Sigmoid colon (tissue), 7 donors: ENCODE data around the gene RFX3. TPM values are rescaled to one million over a fixed set of nuclear protein-coding genes. Genes with fewer than 3 reads are reported as not detected.

Experiments used
- DNase-seq: peaks from one replicate; pipeline ENCODE4 v3.0.0-alpha.2; 2019
- H3K27ac ChIP-seq, 4 donors: fragments of 200-600 bp; sonication (generic); one replicate each; pipeline ENCODE4 v1.5.1; 2016 to 2019; ENCODE audit warnings: mild to moderate bottlenecking in 1 of 4
- H3K27me3 ChIP-seq, 3 donors: fragments of 200-600 bp; sonication (generic); one replicate each; pipeline ENCODE4 v1.5.1; 2019; ENCODE audit warnings: mild to moderate bottlenecking in 1 of 3
- H3K36me3 ChIP-seq, 4 donors: fragments of 200-600 bp; sonication (generic); one replicate each; pipeline ENCODE4 v1.5.1; 2016 to 2019
- H3K4me1 ChIP-seq, 4 donors: fragments of 200-600 bp; sonication (generic); one replicate each; pipeline ENCODE4 v1.5.1; 2017 to 2019
- H3K4me3 ChIP-seq, 4 donors: fragments of 200-600 bp; sonication (generic); one replicate each; pipeline ENCODE4 v1.5.1; 2017 to 2019; ENCODE audit warnings: mild to moderate bottlenecking in 2 of 4, moderate library complexity in 1 of 4
- H3K9me3 ChIP-seq, 4 donors: fragments of 200-600 bp in 3 of 4; sonication (generic) in 3 of 4; one replicate each; pipeline versions ENCODE4 v1.5.1 to v1.6.1; 2013 to 2019
- CTCF ChIP-seq, 4 experiments: fragments of 450-650 bp in 3 of 4; fragments of 200-600 bp in 1 of 4; IDR thresholded peaks; one replicate each; pipeline ENCODE4 v1.5.1; 2016 to 2019; ENCODE audit warnings: antibody characterized with exemption in 4 of 4, mild to moderate bottlenecking in 3 of 4, moderate library complexity in 2 of 4
- EP300 ChIP-seq, 4 donors: sonication (generic); formaldehyde crosslinking; IDR thresholded peaks; one replicate each; pipeline ENCODE4 v1.6.1; 2017; ENCODE audit warnings: antibody characterized with exemption in 4 of 4
- POLR2A ChIP-seq, 2 donors: fragments of 450-650 bp; IDR thresholded peaks; one replicate each; pipeline ENCODE4 v1.6.1; 2016; ENCODE audit warnings: antibody characterized with exemption in 2 of 2, mild to moderate bottlenecking in 2 of 2, moderate library complexity in 2 of 2
- POLR2AphosphoS5 ChIP-seq, 4 donors: sonication (generic); formaldehyde crosslinking; IDR thresholded peaks; one replicate each; pipeline ENCODE4 v1.6.1; 2017; ENCODE audit warnings: antibody characterized with exemption in 4 of 4
- WGBS, 2 donors: extraction: QIAGEN DNeasy Blood & Tissue Kit; methylation state at CpG; one replicate each; pipeline ENCODE4 v1.1.7; 2013; 5-methylcytosine and 5-hydroxymethylcytosine counted together
- intact Hi-C: fragments of 100-400 bp; cut with DNase I; formaldehyde crosslinking; loops from one replicate; pipeline ENCODE4 v1.15.1; 2023
- polyA plus RNA-seq, 3 donors: library from polyadenylated mRNA; stranded (reverse); fragments of 200-250 nt; gene quantifications; one replicate each; pipeline ENCODE4 v1.2.3, GENCODE V29; 2013
- total RNA-seq, 4 donors: library from RNA; depleted of rRNA; stranded (reverse); fragments of >200 nt; gene quantifications; one replicate each; pipeline ENCODE4 v1.1.0, GENCODE V29; 2016
- donor health status: healthy with polysubstance abuse.
- donor health status: Bipolar disorder and iron deficiency.
- donor health status: healthy.

The RFX3 gene
- total and polyA plus RNA-seq, 7 donors: 0.69 to 15.0 (median 6.4) TPM

- 95 to 96% methylated on average over 4 of the region's 4 CpGs for WGBS, 2 donors
- Histone ChIP-seq H3K9me3 (no peaks in the 10 kb centered on the region), H3K36me3 (no peaks in the 10 kb centered on the region), H3K4me1 (peaks cover 0 to 9% (median 0%) of the 10 kb centered on the region in 4 donors), H3K27ac (no peak overlapping the region), H3K4me3 (no peak overlapping the region), H3K27me3 (no peaks in the 10 kb centered on the region)
- intact Hi-C loops: no loop called here
- DNase-seq: no peak
- no peak for TF ChIP-seq CTCF (IDR thresholded peaks at IDR 0.05)
- TF ChIP-seq POLR2A (IDR thresholded peaks at IDR 0.05): no peak
- TF ChIP-seq POLR2AphosphoS5 (IDR thresholded peaks at IDR 0.05): no peak
- TF ChIP-seq EP300 (IDR thresholded peaks at IDR 0.05): no peak
Measured at GRCh38 chr9:3516667-3517330, 9.0 kb downstream of the RFX3 start.

- no peak overlapping the region for H3K27ac ChIP-seq
- WGBS, 2 donors: 91 to 98% methylated on average over 3 of the region's 3 CpGs
- H3K4me3 ChIP-seq: no peak overlapping the region
- no peak for DNase-seq
- no peaks in the 10 kb centered on the region for H3K9me3 ChIP-seq
- no peaks in the 10 kb centered on the region for H3K36me3 ChIP-seq
- TF ChIP-seq EP300 (IDR thresholded peaks at IDR 0.05) (no peak), CTCF (IDR thresholded peaks at IDR 0.05) (no peak), POLR2A (IDR thresholded peaks at IDR 0.05) (no peak), POLR2AphosphoS5 (IDR thresholded peaks at IDR 0.05) (no peak)
- H3K27me3 ChIP-seq: no peaks in the 10 kb centered on the region
- intact Hi-C loops: no loop called here
- H3K4me1 ChIP-seq: peaks cover 0 to 8% (median 0%) of the 10 kb centered on the region in 4 donors
Measured at GRCh38 chr9:3515405-3515804, 10.4 kb downstream of the RFX3 start.

- intact Hi-C loops: no loop called here
Measured at GRCh38 chr9:3514786-3515185, 11.0 kb downstream of the RFX3 start.

DNA sequence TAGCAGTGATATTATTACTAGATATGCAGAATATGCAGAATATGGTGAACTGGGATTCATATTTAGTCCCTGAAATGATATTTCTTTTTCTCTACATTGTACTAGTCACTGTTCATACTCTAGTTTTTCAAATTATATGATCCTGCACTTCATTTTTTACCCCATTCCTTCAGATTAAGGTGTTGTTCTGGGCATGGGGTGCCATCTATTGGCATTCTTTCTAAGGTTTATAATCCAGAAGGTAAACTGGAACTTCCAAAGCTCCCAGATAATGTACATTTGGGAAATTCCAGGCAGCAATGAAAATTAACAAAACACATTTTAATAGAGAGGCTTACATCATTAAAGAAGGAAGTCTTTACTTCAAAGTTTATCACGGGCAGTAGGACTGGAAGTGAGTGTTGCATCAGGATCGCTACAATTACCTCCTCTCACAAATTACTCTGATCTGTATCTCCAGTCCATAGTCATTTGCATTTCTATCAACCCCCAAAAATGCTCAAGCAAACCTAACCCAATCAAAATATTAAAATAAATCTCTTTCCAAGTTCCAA lies 12.5 kb downstream of the RFX3 start:
- Histone ChIP-seq H3K27ac (no peak overlapping the region), H3K27me3 (no peaks in the 10 kb centered on the region), H3K9me3 (no peaks in the 10 kb centered on the region), H3K36me3 (no peaks in the 10 kb centered on the region), H3K4me1 (peaks cover 0 to 16% (median 5%) of the 10 kb centered on the region in 4 donors), H3K4me3 (no peak overlapping the region)
- 84 to 88% methylated on average over 2 of the region's 2 CpGs for WGBS, 2 donors
- intact Hi-C loops: no loop called here
- TF ChIP-seq POLR2A (IDR thresholded peaks at IDR 0.05) (no peak), EP300 (IDR thresholded peaks at IDR 0.05) (no peak), POLR2AphosphoS5 (IDR thresholded peaks at IDR 0.05) (no peak), CTCF (IDR thresholded peaks at IDR 0.05) (no peak)
- DNase-seq: no peak

More at GRCh38 chr9:3514786-3515185, 11.0 kb downstream of the RFX3 start:
- Histone ChIP-seq H3K4me3 (no peak overlapping the region), H3K36me3 (no peaks in the 10 kb centered on the region), H3K27ac (no peak overlapping the region), H3K9me3 (no peaks in the 10 kb centered on the region), H3K4me1 (peaks cover 0 to 8% (median 0%) of the 10 kb centered on the region in 4 donors), H3K27me3 (no peaks in the 10 kb centered on the region)
- DNase-seq: no peak
- no peak for TF ChIP-seq POLR2AphosphoS5 (IDR thresholded peaks at IDR 0.05)
- TF ChIP-seq CTCF (IDR thresholded peaks at IDR 0.05): no peak
- TF ChIP-seq POLR2A (IDR thresholded peaks at IDR 0.05): no peak
- no peak for TF ChIP-seq EP300 (IDR thresholded peaks at IDR 0.05)
- 92 to 96% methylated on average over 3 of the region's 3 CpGs for WGBS, 2 donors
